Activated naive CD8-positive, alpha-beta T cell treated with anti-CD3 and anti-CD28 coated beads, Interleukin-2, amount 10 ng/mL, durations not matched to agents 7 days and 5 days (primary cell): Measurements from ENCODE around the gene NLRP14. TPM values are rescaled to one million over a fixed set of nuclear protein-coding genes. Genes with fewer than 3 reads are reported as not detected.

ENCODE experiments used
- ATAC-seq: fragments of 150-1000 bp; cut with Tn5 transposase; one replicate; pipeline ENCODE4 v1.10.0; 2021; ENCODE audit warnings: low read depth, moderate library complexity
- POLR2A ChIA-PET: fragments of 350-600 bp; sonication (Branson Sonifier 250); formaldehyde crosslinking; loops from one replicate; lab custom pipeline; 2021; ENCODE audit warnings: antibody characterized with exemption; lab: Charles Lee
- DNase-seq: peaks from one replicate; pipeline ENCODE4 v3.0.0; 2021
- H3K27ac Mint-ChIP-seq: one replicate; pipeline ENCODE4 v1.8.0; 2022; ENCODE audit warnings: mild to moderate bottlenecking, mixed read lengths
- H3K27me3 Mint-ChIP-seq: one replicate; pipeline ENCODE4 v1.8.0; 2022; ENCODE audit warnings: mild to moderate bottlenecking, moderate library complexity, mixed read lengths
- H3K36me3 Mint-ChIP-seq: one replicate; pipeline ENCODE4 v1.8.0; 2021; ENCODE audit warnings: mild to moderate bottlenecking, mixed read lengths
- H3K4me1 Mint-ChIP-seq: one replicate; pipeline ENCODE4 v1.8.0; 2021; ENCODE audit warnings: mixed read lengths
- H3K4me3 Mint-ChIP-seq: one replicate; pipeline ENCODE4 v1.8.0; 2022; ENCODE audit warnings: mild to moderate bottlenecking, moderate library complexity, mixed read lengths
- H3K9me3 Mint-ChIP-seq: one replicate; pipeline ENCODE4 v1.8.0; 2021; ENCODE audit warnings: mixed read lengths
- total RNA-seq, 2 experiments: library from RNA; stranded (reverse); gene quantifications; one replicate each; pipeline ENCODE4 v1.2.3, GENCODE V29; 2021

The NLRP14 gene
- total RNA-seq, 2 experiments from 2014 or later = not detected

- no peaks in the 10 kb centered on the region for H3K9me3 Mint-ChIP-seq
- no peak overlapping the region for H3K4me3 Mint-ChIP-seq
- POLR2A ChIA-PET = no interaction called here
- H3K27me3 Mint-ChIP-seq = peaks cover 45% of the 10 kb centered on the region
- DNase-seq (no peak), ATAC-seq (no peak)
- H3K4me1 Mint-ChIP-seq = peaks cover 4% of the 10 kb centered on the region
- no peak overlapping the region for H3K27ac Mint-ChIP-seq
- H3K36me3 Mint-ChIP-seq = no peaks in the 10 kb centered on the region
These were observed 1.0 kb downstream of the NLRP14 start for GRCh38 chr11:7021318-7021717.

GRCh38 chr11:7028141-7028540 lies 7.9 kb downstream of the NLRP14 start:
- no peaks in the 10 kb centered on the region for H3K36me3 Mint-ChIP-seq
- peaks cover 4% of the 10 kb centered on the region for H3K27me3 Mint-ChIP-seq
- no peaks in the 10 kb centered on the region for H3K9me3 Mint-ChIP-seq
- DNase-seq (no peak), ATAC-seq (no peak)
- H3K4me3 Mint-ChIP-seq = no peak overlapping the region
- no peaks in the 10 kb centered on the region for H3K4me1 Mint-ChIP-seq
- H3K27ac Mint-ChIP-seq = no peak overlapping the region
- POLR2A ChIA-PET = no interaction called here

- Mint-ChIP-seq H3K27ac (no peak overlapping the region), H3K4me3 (no peak overlapping the region), H3K4me1 (no peaks in the 10 kb centered on the region), H3K9me3 (no peaks in the 10 kb centered on the region), H3K36me3 (no peaks in the 10 kb centered on the region), H3K27me3 (no peaks in the 10 kb centered on the region)
- POLR2A ChIA-PET = no interaction called here
- DNase-seq (no peak), ATAC-seq (no peak)
These were observed 10.6 kb downstream of the NLRP14 start for GRCh38 chr11:7030836-7031235.

- POLR2A ChIA-PET = no interaction called here
- no peaks in the 10 kb centered on the region for H3K9me3 Mint-ChIP-seq
These were observed 11.2 kb downstream of the NLRP14 start for GRCh38 chr11:7031471-7031871.

GRCh38 chr11:7032692-7033091 lies 12.4 kb downstream of the NLRP14 start:
- DNase-seq (no peak), ATAC-seq (no peak)
- Mint-ChIP-seq H3K27me3 (no peaks in the 10 kb centered on the region), H3K4me3 (no peak overlapping the region), H3K9me3 (no peaks in the 10 kb centered on the region), H3K27ac (no peak overlapping the region), H3K36me3 (no peaks in the 10 kb centered on the region), H3K4me1 (no peaks in the 10 kb centered on the region)
- POLR2A ChIA-PET = no interaction called here

More at GRCh38 chr11:7031471-7031871, 11.2 kb downstream of the NLRP14 start:
- H3K27ac Mint-ChIP-seq = no peak overlapping the region
- H3K36me3 Mint-ChIP-seq = no peaks in the 10 kb centered on the region
- no peak for ATAC-seq
- no peaks in the 10 kb centered on the region for H3K4me1 Mint-ChIP-seq
- H3K27me3 Mint-ChIP-seq = no peaks in the 10 kb centered on the region
- H3K4me3 Mint-ChIP-seq = no peak overlapping the region
- DNase-seq = no peak

GRCh38 chr11:7034019-7034418 lies 13.7 kb downstream of the NLRP14 start:
- POLR2A ChIA-PET = no interaction called here
- Mint-ChIP-seq H3K27me3 (no peaks in the 10 kb centered on the region), H3K9me3 (no peaks in the 10 kb centered on the region), H3K27ac (no peak overlapping the region), H3K4me3 (no peak overlapping the region), H3K36me3 (no peaks in the 10 kb centered on the region), H3K4me1 (no peaks in the 10 kb centered on the region)
- ATAC-seq (no peak), DNase-seq (no peak)

- Mint-ChIP-seq H3K27ac (no peak overlapping the region), H3K36me3 (no peaks in the 10 kb centered on the region), H3K4me1 (no peaks in the 10 kb centered on the region), H3K9me3 (no peaks in the 10 kb centered on the region), H3K27me3 (peaks cover 10% of the 10 kb centered on the region), H3K4me3 (no peak overlapping the region)
- DNase-seq = no peak
- ATAC-seq = no peak
- POLR2A ChIA-PET = no interaction called here
These were observed 26.3 kb downstream of the NLRP14 start for GRCh38 chr11:7046474-7047175.

- Mint-ChIP-seq H3K4me3 (no peak overlapping the region), H3K36me3 (no peaks in the 10 kb centered on the region), H3K27me3 (peaks cover 7% of the 10 kb centered on the region), H3K4me1 (no peaks in the 10 kb centered on the region), H3K27ac (no peak overlapping the region), H3K9me3 (no peaks in the 10 kb centered on the region)
- POLR2A ChIA-PET = no interaction called here
- DNase-seq (no peak), ATAC-seq (no peak)
These were observed 29.9 kb downstream of the NLRP14 start for GRCh38 chr11:7050191-7050590.

- POLR2A ChIA-PET = no interaction called here
- Mint-ChIP-seq H3K27ac (no peak overlapping the region), H3K36me3 (no peaks in the 10 kb centered on the region), H3K27me3 (peaks cover 6% of the 10 kb centered on the region), H3K4me1 (no peaks in the 10 kb centered on the region), H3K4me3 (no peak overlapping the region), H3K9me3 (no peaks in the 10 kb centered on the region)
- DNase-seq (no peak), ATAC-seq (no peak)
These were observed 36.7 kb downstream of the NLRP14 start for GRCh38 chr11:7056828-7057513.

- no peaks in the 10 kb centered on the region for H3K36me3 Mint-ChIP-seq
- no peaks in the 10 kb centered on the region for H3K4me1 Mint-ChIP-seq
- ATAC-seq (no peak), DNase-seq (no peak)
- POLR2A ChIA-PET = no interaction called here
- no peaks in the 10 kb centered on the region for H3K9me3 Mint-ChIP-seq
- H3K27ac Mint-ChIP-seq = no peak overlapping the region
- H3K27me3 Mint-ChIP-seq = peaks cover 6% of the 10 kb centered on the region
- H3K4me3 Mint-ChIP-seq = no peak overlapping the region
These were observed 37.4 kb downstream of the NLRP14 start for GRCh38 chr11:7057641-7058040.

GRCh38 chr11:7060868-7061267 lies 40.6 kb downstream of the NLRP14 start:
- Mint-ChIP-seq H3K27me3 (peaks cover 4% of the 10 kb centered on the region), H3K4me1 (no peaks in the 10 kb centered on the region), H3K27ac (no peak overlapping the region), H3K4me3 (no peak overlapping the region), H3K36me3 (no peaks in the 10 kb centered on the region), H3K9me3 (no peaks in the 10 kb centered on the region)
- ATAC-seq (no peak), DNase-seq (no peak)
- POLR2A ChIA-PET = no interaction called here

GRCh38 chr11:7062534-7062933 lies 42.3 kb downstream of the NLRP14 start:
- Mint-ChIP-seq H3K36me3 (no peaks in the 10 kb centered on the region), H3K4me3 (no peak overlapping the region), H3K4me1 (no peaks in the 10 kb centered on the region), H3K27me3 (peaks cover 2% of the 10 kb centered on the region), H3K27ac (no peak overlapping the region), H3K9me3 (no peaks in the 10 kb centered on the region)
- POLR2A ChIA-PET = no interaction called here
- DNase-seq (no peak), ATAC-seq (no peak)

- DNase-seq (no peak), ATAC-seq (no peak)
- no peak overlapping the region for H3K27ac Mint-ChIP-seq
- POLR2A ChIA-PET = no interaction called here
- H3K36me3 Mint-ChIP-seq = no peaks in the 10 kb centered on the region
- no peak overlapping the region for H3K4me3 Mint-ChIP-seq
- peaks cover 3% of the 10 kb centered on the region for H3K9me3 Mint-ChIP-seq
- peaks cover 1% of the 10 kb centered on the region for H3K27me3 Mint-ChIP-seq
- H3K4me1 Mint-ChIP-seq = no peaks in the 10 kb centered on the region
These were observed 52.2 kb downstream of the NLRP14 start for GRCh38 chr11:7072401-7073028.

GRCh38 chr11:7077101-7077500 lies 56.8 kb downstream of the NLRP14 start:
- no peaks in the 10 kb centered on the region for H3K4me1 Mint-ChIP-seq
- no peaks in the 10 kb centered on the region for H3K36me3 Mint-ChIP-seq

More at GRCh38 chr11:7077101-7077500, 56.8 kb downstream of the NLRP14 start:
- Mint-ChIP-seq H3K9me3 (peaks cover 3% of the 10 kb centered on the region), H3K27me3 (no peaks in the 10 kb centered on the region), H3K4me3 (no peak overlapping the region), H3K27ac (no peak overlapping the region)
- POLR2A ChIA-PET = no interaction called here
- peak; percentile 29 for DNase-seq
- no peak for ATAC-seq
